Duodenal mucosa (tissue), 2 donors: ENCODE data around the gene TENT4A.
A peak's percentile ranks its signal among the peaks of the same experiment; 100 is the strongest.

Source experiments
- H3K27ac ChIP-seq: one replicate; pipeline ENCODE4 v1.7.0; 2013; ENCODE audit warnings: low read depth, low read length
- H3K27me3 ChIP-seq, 2 donors: one replicate each; pipeline ENCODE4 v1.7.0; 2013; ENCODE audit warnings: low read length in 2 of 2, control low read depth in 1 of 2; ENCODE audit not compliant: insufficient read depth in 2 of 2, control insufficient read depth in 1 of 2
- H3K36me3 ChIP-seq, 2 donors: one replicate each; pipeline ENCODE4 v1.7.0; 2013; ENCODE audit warnings: low read length in 2 of 2, control low read depth in 1 of 2; ENCODE audit not compliant: insufficient read depth in 2 of 2, control insufficient read depth in 1 of 2
- H3K4me1 ChIP-seq, 2 donors: one replicate each; pipeline ENCODE4 v1.7.0; 2013; ENCODE audit warnings: low read length in 2 of 2, control low read depth in 1 of 2; ENCODE audit not compliant: insufficient read depth in 2 of 2, control insufficient read depth in 1 of 2
- H3K4me3 ChIP-seq, 2 donors: one replicate each; pipeline ENCODE4 v1.7.0; 2013; ENCODE audit warnings: low read length in 2 of 2, low read depth in 1 of 2
- H3K9ac ChIP-seq, 2 donors: one replicate each; pipeline ENCODE4 v1.7.0; 2013; ENCODE audit warnings: low read length in 2 of 2, low read depth in 1 of 2
- H3K9me3 ChIP-seq, 2 donors: one replicate each; pipeline ENCODE4 v1.7.0; 2013; ENCODE audit warnings: low read length in 2 of 2, control low read depth in 1 of 2; ENCODE audit not compliant: control insufficient read depth in 1 of 2

TENT4A gene

GRCh38 chr5:6730407-6730806 lies 17.2 kb downstream of the TENT4A start:
- Histone ChIP-seq H3K4me1 (peaks cover 56% of the 10 kb centered on the region in 2 donors), H3K9ac (no peak overlapping the region), H3K27me3 (no peaks in the 10 kb centered on the region), H3K4me3 (peak overlapping the region in 1 of 2 donors; percentile 32), H3K36me3 (peaks cover 0 to 8% of the 10 kb centered on the region in 2 donors), H3K9me3 (no peaks in the 10 kb centered on the region), H3K27ac (no peak overlapping the region)

DNA sequence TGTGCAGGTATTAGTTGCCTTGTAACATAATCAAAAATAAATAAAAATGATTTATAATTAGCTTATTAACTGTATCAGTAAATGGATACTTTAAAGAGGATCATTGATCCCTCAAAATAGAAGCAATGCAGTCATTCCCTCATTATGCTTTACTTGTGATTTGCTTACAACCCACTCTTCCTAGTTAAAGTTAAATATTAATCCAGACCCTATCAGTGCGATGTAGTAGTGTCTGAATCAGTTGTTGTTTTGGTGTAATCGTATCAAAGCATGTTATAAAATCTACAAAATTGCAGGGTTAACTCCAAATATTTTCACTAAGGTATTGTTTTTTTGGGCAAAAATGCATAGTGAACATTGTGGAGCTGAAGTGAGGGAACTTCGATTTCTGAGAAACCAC lies 17.6 kb downstream of the TENT4A start:
- no peak overlapping the region for H3K9ac ChIP-seq
- no peaks in the 10 kb centered on the region for H3K27me3 ChIP-seq
- H3K36me3 ChIP-seq, result peaks cover 0 to 7% of the 10 kb centered on the region in 2 donors
- peaks cover 56 to 57% of the 10 kb centered on the region in 2 donors for H3K4me1 ChIP-seq
- no peak overlapping the region for H3K27ac ChIP-seq
- no peak overlapping the region for H3K4me3 ChIP-seq
- H3K9me3 ChIP-seq, result no peaks in the 10 kb centered on the region

- peaks cover 58 to 64% of the 10 kb centered on the region in 2 donors for H3K4me1 ChIP-seq
- H3K27ac ChIP-seq, result no peak overlapping the region
- peak overlapping the region in 1 of 2 donors; percentile 30 for H3K9ac ChIP-seq
Observed at GRCh38 chr5:6731465-6732237, 18.4 kb downstream of the TENT4A start.

DNA sequence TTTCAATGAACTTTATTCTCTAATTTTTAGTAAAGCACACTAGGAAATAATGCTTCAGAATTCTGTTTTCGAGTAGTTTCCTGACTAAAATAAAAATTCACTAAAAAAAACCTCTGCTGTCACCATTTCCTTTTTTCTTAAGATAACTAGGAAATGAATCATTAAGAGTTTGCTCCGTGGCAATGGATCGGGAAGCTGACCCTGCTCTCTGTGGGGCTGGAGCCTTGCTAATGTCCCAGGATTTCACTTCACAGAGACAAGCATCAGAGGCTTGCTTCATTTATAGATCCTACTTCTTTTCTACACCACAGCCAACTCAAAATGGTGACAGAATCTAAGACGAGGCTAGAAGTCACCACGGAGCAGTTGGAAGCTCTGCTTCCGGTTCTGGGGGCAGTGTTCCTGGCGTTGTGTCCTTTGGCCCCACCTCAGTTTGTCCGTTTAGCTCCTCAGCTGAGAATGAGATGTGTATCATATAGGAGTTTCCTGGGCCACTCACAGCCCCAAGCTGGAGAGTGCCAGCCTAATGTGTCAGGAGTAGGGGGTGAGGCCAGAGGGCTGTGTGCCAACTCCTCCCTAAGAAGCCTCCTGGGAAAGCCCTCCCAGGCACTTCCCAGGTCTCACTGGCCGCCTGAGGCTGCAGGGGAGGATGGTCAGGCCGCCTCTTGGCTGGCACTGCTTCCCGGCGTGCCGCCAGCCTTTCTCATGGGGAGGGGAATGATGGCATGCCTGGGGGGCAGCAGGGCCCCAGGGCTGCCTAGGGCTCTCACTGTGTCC lies 19.6 kb downstream of the TENT4A start:
- Histone ChIP-seq H3K36me3 (peaks cover 4% of the 10 kb centered on the region in 2 donors), H3K9ac (peak overlapping the region in 1 of 2 donors; percentile 30), H3K27ac (no peak overlapping the region), H3K4me3 (no peak overlapping the region), H3K9me3 (no peaks in the 10 kb centered on the region), H3K27me3 (no peaks in the 10 kb centered on the region), H3K4me1 (peaks cover 56 to 63% of the 10 kb centered on the region in 2 donors)

More at GRCh38 chr5:6731465-6732237, 18.4 kb downstream of the TENT4A start:
- Histone ChIP-seq H3K36me3 (no peaks in the 10 kb centered on the region), H3K9me3 (no peaks in the 10 kb centered on the region), H3K27me3 (no peaks in the 10 kb centered on the region), H3K4me3 (no peak overlapping the region)

DNA sequence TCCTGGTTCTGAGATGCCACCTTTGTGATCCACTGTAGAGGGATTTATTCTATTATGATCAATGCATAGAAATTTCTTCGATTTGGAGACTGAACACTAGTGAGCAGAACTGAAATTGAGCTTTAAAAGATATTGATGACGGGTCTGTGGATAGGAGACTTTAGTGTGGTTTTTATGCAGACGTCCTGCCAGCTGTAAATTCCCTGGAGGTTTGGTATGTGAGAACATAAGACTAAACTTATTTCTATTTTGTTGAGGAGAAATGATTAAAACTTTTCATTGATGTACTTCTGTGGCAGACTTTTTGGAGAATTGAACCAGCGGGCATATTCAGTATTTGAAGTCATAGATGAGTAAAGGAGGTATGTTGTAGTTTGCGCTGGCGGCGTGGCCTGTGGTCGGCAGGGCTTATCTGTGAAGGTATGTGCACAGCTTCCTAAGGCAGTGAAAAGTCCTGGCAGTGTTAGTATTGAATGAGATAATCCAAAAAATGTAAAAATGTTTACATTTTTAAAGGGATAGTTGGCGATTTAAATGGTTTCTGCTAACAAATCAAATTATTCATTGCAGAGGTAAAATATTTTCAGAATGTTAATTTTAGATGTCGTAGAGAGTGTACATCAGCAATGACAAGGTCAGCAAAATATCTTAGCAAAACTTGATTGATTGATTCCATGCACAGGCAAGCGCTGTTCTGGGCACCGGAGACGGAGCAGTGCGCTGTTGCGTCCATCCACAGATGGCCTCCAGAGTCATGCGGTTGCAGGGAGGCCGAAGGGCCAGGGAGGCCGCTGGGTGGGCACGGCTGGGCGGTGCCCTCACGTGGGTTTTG lies 20.4 kb downstream of the TENT4A start:
- Histone ChIP-seq H3K9ac (no peak overlapping the region), H3K27me3 (no peaks in the 10 kb centered on the region), H3K36me3 (peaks cover 4 to 12% of the 10 kb centered on the region in 2 donors), H3K4me1 (peaks cover 50 to 56% of the 10 kb centered on the region in 2 donors), H3K4me3 (no peak overlapping the region), H3K27ac (no peak overlapping the region), H3K9me3 (no peaks in the 10 kb centered on the region)

DNA sequence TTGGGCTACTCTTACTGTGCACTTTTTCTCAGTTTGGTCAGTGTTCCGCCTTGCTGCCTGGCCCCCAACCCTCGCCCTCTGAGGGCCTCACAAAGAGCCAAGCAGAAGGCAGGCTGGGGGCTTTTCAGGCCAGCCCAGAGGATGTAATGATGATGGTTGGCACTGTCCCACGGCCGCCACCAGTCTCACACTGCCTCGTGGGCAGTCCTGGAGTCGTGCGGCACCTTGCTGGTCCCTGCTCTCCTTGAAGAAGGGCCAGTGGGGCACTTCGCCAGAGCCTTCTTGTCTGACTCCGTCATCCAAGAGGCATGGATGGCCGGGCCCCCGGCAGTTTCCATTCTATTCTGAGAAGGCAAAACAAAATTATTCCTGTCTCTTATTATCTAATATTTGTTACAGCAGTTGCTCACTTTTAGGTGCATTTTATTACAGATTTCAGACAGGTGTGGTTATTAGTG lies 21.0 kb downstream of the TENT4A start:
- H3K9me3 ChIP-seq, result no peaks in the 10 kb centered on the region
- H3K4me3 ChIP-seq, result no peak overlapping the region
- no peaks in the 10 kb centered on the region for H3K27me3 ChIP-seq
- H3K27ac ChIP-seq, result no peak overlapping the region
- peaks cover 4 to 16% of the 10 kb centered on the region in 2 donors for H3K36me3 ChIP-seq
- no peak overlapping the region for H3K9ac ChIP-seq
- peaks cover 47 to 50% of the 10 kb centered on the region in 2 donors for H3K4me1 ChIP-seq

GRCh38 chr5:6734781-6735180 lies 21.5 kb downstream of the TENT4A start:
- no peaks in the 10 kb centered on the region for H3K9me3 ChIP-seq
- H3K4me3 ChIP-seq, result no peak overlapping the region
- H3K9ac ChIP-seq, result no peak overlapping the region
- no peak overlapping the region for H3K27ac ChIP-seq
- peaks cover 4 to 21% of the 10 kb centered on the region in 2 donors for H3K36me3 ChIP-seq
- peaks cover 41 to 45% of the 10 kb centered on the region in 2 donors for H3K4me1 ChIP-seq
- no peaks in the 10 kb centered on the region for H3K27me3 ChIP-seq

- Histone ChIP-seq H3K4me3 (no peak overlapping the region), H3K4me1 (peaks cover 28 to 34% of the 10 kb centered on the region in 2 donors), H3K36me3 (peaks cover 14 to 34% of the 10 kb centered on the region in 2 donors), H3K27me3 (no peaks in the 10 kb centered on the region), H3K9ac (no peak overlapping the region), H3K27ac (no peak overlapping the region), H3K9me3 (no peaks in the 10 kb centered on the region)
Observed at GRCh38 chr5:6736106-6736505, 22.9 kb downstream of the TENT4A start.

GRCh38 chr5:6736524-6737042 lies 23.4 kb downstream of the TENT4A start:
- Histone ChIP-seq H3K4me3 (no peak overlapping the region), H3K4me1 (peaks cover 23 to 29% of the 10 kb centered on the region in 2 donors), H3K9ac (no peak overlapping the region), H3K27me3 (no peaks in the 10 kb centered on the region), H3K36me3 (peaks cover 18 to 39% of the 10 kb centered on the region in 2 donors), H3K9me3 (no peaks in the 10 kb centered on the region), H3K27ac (peak overlapping the region; percentile 6)
